ENCODE results near the gene ADAMTS4. TPM values are rescaled to one million over a fixed set of nuclear protein-coding genes. Genes with fewer than 3 reads are reported as not detected.
A peak's percentile ranks its signal among the peaks of the same experiment; 100 is the strongest.

Gene ADAMTS4
- total and polyA plus RNA-seq, 9 of the 15 experiments (the other 6 are each of a cell fraction or from before 2014, with no cell fraction given) = 0.07 to 3.7 (median 0.41) TPM

GRCh38 chr1:161185282-161185682 is 13.6 kb downstream of the ADAMTS4 start (continued):
- no peak for TF ChIP-seq NKRF (IDR thresholded peaks at IDR 0.05; ENCODE audit: borderline replicate concordance)
- TF ChIP-seq NFIC (IDR thresholded peaks at IDR 0.05) = peak; percentile 51

DNA sequence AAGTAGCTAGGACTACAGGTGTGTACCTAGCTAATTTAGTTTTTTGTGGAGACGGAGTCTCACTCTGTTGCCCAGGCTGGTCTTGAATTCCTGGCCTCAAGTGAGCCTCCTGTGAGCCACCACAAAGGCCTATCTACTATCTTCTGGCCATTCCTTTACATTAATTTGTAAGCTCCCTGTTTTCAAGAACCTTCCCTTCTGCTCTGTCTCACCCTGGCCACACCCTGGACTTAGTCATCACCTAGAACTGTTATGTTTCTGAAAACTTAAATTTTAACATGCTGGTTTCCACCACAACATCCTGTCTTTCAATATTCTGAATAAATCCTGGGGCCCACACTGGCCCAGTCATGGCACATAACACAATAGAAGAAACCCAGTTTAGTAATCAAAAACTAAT is 16.6 kb downstream of the ADAMTS4 start:
- FAIRE-seq (no peak), DNase-seq (ENCODE audit: extremely low read depth in 1 of 4, low spot score in 3 of 4) (peak in 2 of 4 experiments; percentile 42 to 54), ATAC-seq (peak; percentile 6; the same call in 1 of the 3 replicates)
- 40% methylated on average over 1 of the region's 1 CpG for WGBS (ENCODE audit: insufficient coverage, low coverage, missing lambda C conversion rate)
- Histone ChIP-seq H3K9ac (ENCODE audit: insufficient read depth in 1 of 2, low read depth in 2 of 2, low read length in 2 of 2) (peak overlapping the region in 1 of 2 experiments; percentile 53; a peak in 1 of 4 replicates), H3K27me3 (ENCODE audit: control insufficient read depth in 2 of 2, insufficient read depth in 2 of 2, low read length in 2 of 2) (no peaks in the 10 kb centered on the region), H3K27ac (ENCODE audit: extremely low read depth, low read depth, low read length) (peak overlapping the region; percentile 34; the same call in 2 of the 3 replicates), H3K79me2 (ENCODE audit: control insufficient read depth, insufficient read depth, low read length) (peaks cover under 1% of the 10 kb centered on the region; the same call in 2 of the 3 replicates), H2AFZ (ENCODE audit: low read depth, low read length) (peak overlapping the region; percentile 60; the same call in 1 of the 2 replicates), H3K9me3 (replicated peaks; ENCODE audit: control insufficient read depth, insufficient read depth, low read depth, low read length) (no peaks in the 10 kb centered on the region), H4K20me1 (replicated peaks; ENCODE audit: control insufficient read depth, insufficient read depth, low read length) (no peaks in the 10 kb centered on the region), H3K4me2 (ENCODE audit: insufficient read depth, low read length) (0 out of 2 replicates have a peak overlapping the region, but pooled peaks have one; percentile 0), H3K4me3 (no peak overlapping the region), H3K4me1 (replicated peaks in 1 of 2; ENCODE audit: control insufficient read depth in 2 of 2, insufficient read depth in 2 of 2, low read length in 2 of 2) (peaks cover 35 to 41% of the 10 kb centered on the region in 2 experiments), H3K9me1 (ENCODE audit: control insufficient read depth, insufficient read depth, low read length) (no peaks in the 10 kb centered on the region), H3K36me3 (ENCODE audit: control insufficient read depth, insufficient read depth, low read length) (no peaks in the 10 kb centered on the region)
- intact Hi-C loops (cut with micrococcal nuclease) (no loop called here), in situ Hi-C loops (cut with MboI) (no loop called here)
- ChIA-PET POLR2A (interaction anchor here (1.0 to 2.4 kb wide), 6 partner anchors 9 to 43 kb away, joined by 3 to 12 read pairs (median 6); partner anchors contain the start of genes NDUFS2 and TOMM40L), CTCF (ENCODE audit: low intra/inter-chr PET ratio) (interaction anchor here (0.6 to 1.1 kb wide), 2 partner anchors 185 to 192 kb away, joined by 4 to 5 read pairs; partner anchors contain the start of gene CFAP126)
- BruUV-seq (replicated peaks) = no TSS peak
- no peak for TF ChIP-seq ZEB2 (IDR thresholded peaks at IDR 0.05)
- no peak for TF ChIP-seq BRD4 (IDR thresholded peaks at IDR 0.05)
- 0 out of 2 replicates have a peak, but pooled peaks have one; percentile 22 for TF ChIP-seq ARID1B (IDR thresholded peaks at IDR 0.05)
- peak; percentile 61 for TF ChIP-seq ATF3 (IDR thresholded peaks at IDR 0.05)
- no peak for TF ChIP-seq ATF3 (CRISPR knock-in tag; conservative IDR thresholded peaks at IDR 0.05)
- TF ChIP-seq NFRKB (IDR thresholded peaks at IDR 0.05; ENCODE audit: low read depth) = no peak
- no peak for TF ChIP-seq ADNP (tag; IDR thresholded peaks at IDR 0.05)
- no peak for TF ChIP-seq ZNF280B (CRISPR knock-in tag; IDR thresholded peaks at IDR 0.05)
- no peak for TF ChIP-seq IRF2 (CRISPR knock-in tag; IDR thresholded peaks at IDR 0.05)
- TF ChIP-seq ZBTB7A (IDR thresholded peaks at IDR 0.05; ENCODE audit: borderline replicate concordance, control insufficient read depth, low read depth, low read length) = no peak
- TF ChIP-seq SMARCA4 (IDR thresholded peaks at IDR 0.05) = 0 out of 2 replicates have a peak, but pooled peaks have one; percentile 17
- peak; percentile 70 for TF ChIP-seq JUND (IDR thresholded peaks at IDR 0.05; ENCODE audit: borderline replicate concordance, low read depth, low read length)
- TF ChIP-seq JUND (tag; IDR thresholded peaks at IDR 0.05; ENCODE audit: borderline replicate concordance, low read depth, low read length) = peak; percentile 26; the same call in 1 of the 3 replicates
- TF ChIP-seq KLF13 (tag; IDR thresholded peaks at IDR 0.05; ENCODE audit: borderline replicate concordance, low read depth) = no peak
- TF ChIP-seq JUN (IDR thresholded peaks at IDR 0.05; ENCODE audit: borderline replicate concordance, low read depth, low read length) = peak; percentile 35; the same call in 1 of the 2 replicates
- no peak for TF ChIP-seq JUN (CRISPR knock-in tag; IDR thresholded peaks at IDR 0.05; ENCODE audit: borderline replicate concordance)
